Measurements from ENCODE around the gene RPL7L1.
"Not testable (repeated sequence)": the region's sequence is repeated elsewhere in the genome, so short reads cannot be mapped to it uniquely, and the experiment has no call there.

The RPL7L1 gene

DNA sequence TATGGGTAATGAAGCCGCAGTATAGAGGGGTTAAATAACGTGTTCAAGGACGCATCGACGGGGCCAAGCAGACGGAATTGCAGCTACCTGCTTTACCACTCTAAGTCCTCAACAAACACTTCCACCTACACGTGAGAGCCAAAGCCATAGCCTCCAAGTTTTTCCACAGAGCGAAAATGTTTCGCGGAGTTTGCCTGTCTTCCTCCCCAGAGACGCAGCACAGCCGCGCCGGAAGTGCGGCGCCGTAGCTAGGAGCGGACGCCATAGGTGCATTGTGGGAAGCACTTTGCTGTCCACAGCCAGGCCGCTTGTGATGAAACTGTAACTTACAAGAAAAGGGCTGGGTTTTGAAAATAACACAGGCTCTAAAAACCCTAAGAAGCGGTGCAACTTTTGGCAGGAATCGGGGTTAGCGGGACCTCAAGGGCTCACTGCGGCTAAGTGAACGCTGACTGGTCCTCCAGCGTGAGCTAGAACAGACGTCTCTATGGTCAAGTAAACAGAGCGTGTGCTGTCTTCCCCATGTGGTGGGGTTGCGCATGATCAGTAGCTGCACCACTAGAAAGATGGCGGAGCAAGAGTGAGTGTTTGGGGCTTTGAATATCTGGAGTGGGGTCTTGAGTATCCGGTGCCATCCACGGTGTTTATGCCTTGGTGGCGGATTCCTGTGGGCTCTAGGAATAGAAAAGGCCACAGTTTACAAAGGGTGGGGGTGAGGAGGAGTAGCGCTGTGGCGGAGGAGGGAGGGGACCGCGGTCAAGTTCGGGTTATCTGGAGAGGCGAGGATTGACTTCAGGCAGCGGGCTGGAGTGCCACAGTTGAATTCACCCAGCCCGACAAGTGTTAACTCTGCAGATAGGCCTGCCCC is at the start of gene RPL7L1:
RPL7L1 (plus strand) TSS at position 245 of the 868 bp plus-strand sequence; CDS start at position 540, 295 bp downstream.
- peak; percentile 64 to 67 for DNase-seq (ENCODE audit: low read depth in 2 of 2)

DNA sequence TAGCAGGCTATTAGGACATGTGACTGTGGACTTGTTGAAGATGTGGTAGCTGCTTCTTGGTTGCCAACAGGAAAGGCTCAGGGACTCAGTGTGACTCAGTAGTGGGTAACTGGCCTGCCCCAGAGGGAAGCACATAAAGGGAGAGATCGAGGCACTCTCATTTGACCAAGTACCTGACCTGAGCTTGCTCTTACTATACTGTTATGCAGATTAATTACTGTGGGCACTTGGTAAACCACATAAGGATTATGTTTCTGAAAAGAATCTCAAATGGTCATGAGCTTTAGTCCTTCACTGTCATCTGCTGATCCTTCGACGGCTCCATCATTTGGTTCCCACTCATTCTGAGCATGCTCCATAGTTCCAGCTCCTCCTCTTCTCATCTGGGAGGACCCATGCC is 48.2 kb upstream of the RPL7L1 start:
- no peak for DNase-seq (ENCODE audit: low read depth in 2 of 2)

DNA sequence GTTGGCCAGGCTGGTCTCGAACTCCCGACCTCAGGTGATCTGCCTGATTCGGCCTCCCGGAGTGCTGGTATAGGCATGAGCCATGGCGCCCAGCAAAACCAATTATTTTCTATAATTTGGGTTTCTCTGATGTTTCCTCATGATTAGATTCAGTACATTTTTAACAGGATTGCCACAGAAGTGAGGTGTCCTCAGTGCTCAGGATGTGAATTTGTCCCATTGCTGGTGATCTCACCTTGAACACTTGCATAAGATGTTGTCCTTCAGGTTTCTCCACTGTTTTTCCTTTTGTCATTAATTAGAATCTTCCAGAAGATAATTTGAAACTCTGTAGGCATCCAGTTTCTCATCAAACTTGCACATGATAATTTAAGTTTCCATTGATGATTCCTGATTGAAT is 45.4 kb upstream of the RPL7L1 start:
- no peak for DNase-seq (ENCODE audit: low read depth in 2 of 2)

DNA sequence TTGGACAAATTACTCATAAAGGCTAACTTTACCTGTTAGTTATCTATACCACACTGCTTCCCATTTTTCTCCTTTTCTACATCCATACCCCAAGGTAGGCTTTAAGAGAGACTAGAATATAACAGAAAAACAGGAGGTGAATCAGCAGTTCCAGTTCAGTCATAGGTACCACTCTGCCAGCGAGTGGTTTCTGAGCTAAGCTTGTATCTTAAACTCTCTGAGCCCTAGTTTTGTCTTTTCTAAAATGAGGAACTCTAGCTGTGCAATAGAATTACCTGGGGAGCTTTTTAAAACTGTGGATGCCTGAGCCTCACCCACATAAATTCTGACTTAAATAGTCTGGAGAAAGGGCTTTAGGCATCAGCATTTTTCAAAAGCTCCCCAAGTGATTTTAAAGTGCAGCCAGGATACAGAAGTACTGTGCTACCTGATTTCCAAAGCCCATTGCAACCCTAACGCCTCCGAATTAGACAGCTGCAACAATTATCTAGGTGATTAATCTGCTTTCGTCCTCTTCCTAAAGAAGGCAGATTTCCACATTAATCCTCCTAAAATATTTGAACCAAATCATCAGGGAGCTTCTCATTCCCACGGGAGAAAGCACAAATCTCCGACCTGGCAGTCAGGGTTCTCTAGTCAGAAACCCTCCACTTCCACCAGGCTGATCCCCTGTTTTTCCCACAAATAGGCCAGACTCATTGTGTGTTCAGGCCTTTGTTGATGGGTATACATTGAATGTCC is 37.4 kb upstream of the RPL7L1 start:
- DNase-seq (ENCODE audit: low read depth in 2 of 2): no peak

DNA sequence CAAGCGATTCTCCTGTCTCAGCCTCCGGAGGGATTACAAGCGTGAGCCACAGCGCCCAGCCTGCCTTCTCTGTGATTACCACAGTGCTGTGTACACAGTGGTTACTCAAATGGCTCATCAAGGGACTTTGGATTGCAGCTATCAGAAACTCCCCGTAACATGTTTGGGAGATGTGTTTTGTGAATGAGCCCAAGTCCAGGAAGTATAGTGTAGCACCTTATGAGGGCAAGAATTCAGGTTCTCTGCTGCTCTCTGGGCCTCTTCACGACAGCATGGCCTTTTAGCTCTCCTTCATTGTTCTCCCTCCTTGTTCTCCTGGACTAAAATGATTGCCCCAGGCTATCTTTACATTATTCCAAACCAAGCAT is 34.1 kb upstream of the RPL7L1 start:
- no peak for DNase-seq (ENCODE audit: low read depth in 2 of 2)

DNA sequence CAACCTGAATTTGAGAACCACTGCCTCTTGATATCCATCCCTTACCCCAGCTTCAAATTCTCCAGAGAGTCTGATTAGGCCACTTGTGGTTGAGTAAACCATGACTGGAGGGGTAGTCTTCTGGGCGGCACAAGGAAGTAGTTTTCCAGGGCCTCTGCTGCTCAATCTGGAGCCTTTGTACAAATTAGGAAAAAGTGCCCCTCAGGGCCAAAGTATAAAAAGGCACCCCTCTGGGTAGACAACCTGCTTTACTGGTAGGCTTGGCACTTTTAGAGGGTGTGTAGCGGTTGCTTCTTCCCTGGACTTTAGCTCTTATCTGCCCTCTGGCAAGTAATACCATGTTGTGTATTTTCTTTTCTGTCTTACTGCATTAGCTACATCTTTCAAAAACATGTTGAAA is 32.9 kb upstream of the RPL7L1 start:
- no peak for DNase-seq (ENCODE audit: low read depth in 2 of 2)

DNA sequence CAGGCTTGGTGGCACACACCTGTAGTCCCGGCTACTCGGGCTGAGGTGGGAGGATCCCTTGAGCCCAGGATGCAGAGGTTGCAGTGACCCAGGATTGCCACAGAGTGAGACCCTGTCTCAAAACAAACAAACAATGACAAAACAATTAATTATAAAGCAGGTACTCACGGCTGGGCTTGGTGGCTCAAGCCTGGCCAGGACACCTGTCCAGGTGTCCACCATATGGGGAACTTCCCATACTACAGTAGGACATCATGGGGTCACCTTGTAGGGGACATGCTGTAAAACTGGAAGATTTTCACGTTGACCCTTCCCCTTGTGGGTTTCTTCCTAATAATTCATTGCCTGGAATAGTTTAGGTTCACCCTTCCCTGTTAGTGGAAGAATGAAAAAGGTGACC is 30.7 kb upstream of the RPL7L1 start:
- DNase-seq (ENCODE audit: low read depth in 2 of 2): no peak

DNA sequence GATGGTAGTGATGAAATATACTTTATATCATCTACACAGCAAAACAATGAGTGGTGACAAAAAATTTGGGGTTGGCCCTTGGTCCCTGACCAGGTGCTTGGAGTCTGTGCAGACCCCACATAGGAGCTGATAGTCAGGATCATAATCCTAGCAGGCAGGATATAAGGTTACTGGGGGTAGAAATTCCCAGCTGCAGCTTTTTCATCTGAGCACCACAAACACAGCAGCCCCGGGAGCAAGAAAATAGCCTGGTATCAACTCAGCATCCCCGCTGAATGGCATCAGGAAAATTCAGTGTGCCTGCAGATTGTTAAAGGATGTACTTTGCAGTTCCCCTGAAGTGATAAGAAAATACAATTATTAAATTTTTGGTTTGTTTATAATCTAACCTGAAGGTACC is 27.8 kb upstream of the RPL7L1 start:
- no peak for DNase-seq (ENCODE audit: low read depth in 2 of 2)

DNA sequence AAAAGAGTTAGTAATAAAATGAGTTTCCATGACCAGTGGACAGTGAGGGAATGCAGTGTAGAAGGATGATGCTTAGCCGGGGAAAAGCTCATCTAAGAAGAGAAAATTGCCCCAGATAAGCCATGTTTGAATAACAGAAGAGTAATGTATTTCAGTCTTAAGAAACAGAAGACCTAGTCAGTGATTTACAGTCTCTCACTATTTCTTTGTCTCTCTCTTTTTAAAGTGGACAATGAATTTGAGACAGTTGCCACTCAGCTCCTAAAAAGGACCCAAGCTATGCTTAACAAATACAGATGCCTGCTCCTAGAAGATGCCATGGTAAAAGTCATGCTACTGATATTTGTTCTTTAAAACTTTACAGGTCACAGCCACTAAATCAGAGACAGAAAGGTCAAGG is 19.4 kb upstream of the RPL7L1 start:
- no peak for DNase-seq (ENCODE audit: low read depth in 2 of 2)

DNA sequence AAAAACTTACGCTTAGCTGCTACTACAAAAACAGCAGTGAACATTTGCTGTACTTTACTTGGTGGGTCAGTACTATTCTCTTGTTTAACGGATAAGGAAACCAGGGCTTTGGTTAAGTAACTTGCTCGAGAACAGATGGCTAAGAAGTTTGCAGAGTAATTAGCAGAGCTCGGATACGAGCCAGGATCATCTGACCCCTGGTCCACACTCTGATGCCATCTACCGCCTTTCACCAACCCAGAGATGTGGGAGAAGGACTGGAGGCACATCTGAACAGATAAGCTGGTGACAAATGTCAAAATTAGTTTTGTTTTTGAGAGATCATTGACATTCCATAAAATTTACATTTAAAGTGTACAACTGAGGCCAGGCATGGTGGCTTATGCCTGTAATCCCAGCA is 18.9 kb upstream of the RPL7L1 start:
- no peak for DNase-seq (ENCODE audit: low read depth in 2 of 2)

DNA sequence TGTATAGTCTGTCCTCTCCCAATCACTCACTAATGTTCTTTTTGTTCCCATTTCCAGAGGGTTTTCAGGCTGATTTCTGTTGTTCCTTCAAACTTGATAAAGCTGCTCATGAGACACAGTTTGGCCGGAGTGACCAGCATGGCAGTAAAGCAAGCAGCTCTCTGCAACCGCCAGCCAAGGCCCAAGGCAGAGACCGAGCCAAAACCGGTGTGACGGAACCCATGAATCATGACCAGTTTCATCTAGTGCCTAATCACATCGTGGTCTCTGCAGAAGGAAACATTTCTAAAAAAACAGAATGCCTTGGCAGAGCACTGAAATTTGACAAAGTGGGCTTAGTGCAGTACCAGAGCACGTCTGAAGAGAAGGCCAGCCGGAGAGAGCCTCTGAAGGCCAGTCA is 14.8 kb upstream of the RPL7L1 start:
- no peak for DNase-seq (ENCODE audit: low read depth in 2 of 2)

DNA sequence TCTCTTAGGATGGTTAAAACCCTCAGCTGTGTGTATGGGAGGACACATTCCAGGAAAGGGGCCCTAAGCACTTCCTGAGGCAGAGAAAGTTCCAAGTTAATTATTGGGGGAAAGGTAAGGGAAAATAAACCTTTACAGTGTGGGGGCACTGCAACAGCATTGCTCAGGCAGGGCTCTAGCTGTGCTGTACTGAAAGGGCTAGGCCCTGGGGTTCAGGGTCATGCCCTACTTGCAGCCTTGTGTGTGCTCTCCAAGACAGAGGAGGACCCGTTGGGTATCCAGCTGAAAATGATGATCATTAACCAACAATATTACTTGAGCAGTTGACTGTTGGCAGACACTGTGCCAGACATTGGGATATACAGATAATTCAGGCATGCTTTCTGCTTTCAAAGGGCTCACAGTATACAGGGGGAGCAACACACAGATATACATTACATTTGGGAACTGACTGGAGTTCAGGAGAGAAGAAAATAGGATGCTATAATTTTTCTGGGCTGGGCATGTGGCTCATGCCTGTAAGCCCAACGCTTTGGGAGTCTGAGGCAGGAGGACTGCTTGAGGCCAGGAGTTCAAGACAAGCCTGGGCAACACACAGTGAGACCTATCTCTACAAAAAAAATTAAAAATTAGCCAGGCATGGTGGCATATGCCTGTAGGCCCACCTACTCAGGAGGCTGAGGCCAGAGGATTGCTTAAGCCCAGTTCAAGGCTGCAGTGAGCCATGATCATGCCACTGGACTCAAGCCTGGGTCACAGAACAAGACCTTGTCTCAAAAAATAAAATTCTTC is 9.1 kb upstream of the RPL7L1 start:
- no peak for DNase-seq (ENCODE audit: low read depth in 2 of 2)

DNA sequence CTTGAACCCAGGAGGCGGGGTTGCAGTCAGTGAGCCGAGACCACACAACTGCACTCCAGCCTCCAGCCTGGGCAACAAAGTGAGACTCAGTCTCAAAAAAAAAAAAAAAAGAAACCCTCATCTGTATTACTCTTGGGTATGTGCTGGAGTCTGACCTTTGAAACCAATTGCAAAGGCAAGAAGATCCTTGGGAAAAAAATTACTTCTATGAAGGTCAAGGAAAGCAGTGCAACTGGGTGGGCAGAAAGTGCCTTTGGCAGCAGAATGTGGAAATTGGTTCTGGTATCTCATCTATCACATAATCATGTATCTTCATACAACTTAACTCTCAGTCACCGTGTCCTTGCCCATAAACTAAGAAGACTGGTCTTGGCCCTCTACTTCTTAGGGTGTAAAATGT is 7.7 kb upstream of the RPL7L1 start:
- no peak for DNase-seq (ENCODE audit: low read depth in 2 of 2)

DNA sequence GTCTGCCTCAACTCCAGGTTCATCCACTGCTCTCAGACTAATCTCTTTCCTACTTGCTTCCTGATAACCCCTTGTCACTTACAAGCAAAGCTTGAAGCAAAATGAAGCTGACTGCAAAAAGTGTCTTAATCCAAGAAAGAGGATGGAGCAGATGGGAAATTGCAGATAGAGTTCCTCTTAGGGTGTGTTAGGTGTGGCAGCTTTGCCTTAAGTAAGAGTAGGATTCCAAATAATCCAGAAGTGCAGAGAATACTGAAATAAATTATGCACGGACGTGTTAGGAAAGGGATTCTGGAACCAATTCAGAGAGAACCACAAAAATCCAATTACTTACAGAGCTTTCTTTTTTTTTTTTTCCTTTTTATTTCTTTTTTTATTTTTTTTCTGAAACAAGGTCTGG is 6.1 kb upstream of the RPL7L1 start:
- DNase-seq (ENCODE audit: low read depth in 2 of 2): no peak

DNA sequence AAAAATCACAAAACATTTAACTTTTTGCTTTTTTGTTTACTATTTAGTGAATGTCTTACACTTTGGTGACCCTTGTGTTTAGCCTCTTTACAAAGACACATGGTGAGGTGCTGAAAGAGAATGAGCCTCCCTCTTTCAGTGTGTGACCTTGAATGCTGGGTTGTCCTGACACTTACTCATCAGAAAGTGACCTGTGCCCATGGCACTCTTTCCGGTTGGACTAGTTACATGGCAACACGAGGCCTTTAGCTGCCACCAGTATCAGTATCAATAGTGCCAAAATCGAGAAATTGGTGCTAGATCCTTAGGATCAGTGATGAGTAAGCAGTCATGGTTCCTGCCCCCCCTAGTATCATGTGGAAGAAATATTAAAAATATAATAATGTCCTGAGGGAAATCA is 1.7 kb upstream of the RPL7L1 start:
- DNase-seq (ENCODE audit: low read depth in 2 of 2): no peak

DNA sequence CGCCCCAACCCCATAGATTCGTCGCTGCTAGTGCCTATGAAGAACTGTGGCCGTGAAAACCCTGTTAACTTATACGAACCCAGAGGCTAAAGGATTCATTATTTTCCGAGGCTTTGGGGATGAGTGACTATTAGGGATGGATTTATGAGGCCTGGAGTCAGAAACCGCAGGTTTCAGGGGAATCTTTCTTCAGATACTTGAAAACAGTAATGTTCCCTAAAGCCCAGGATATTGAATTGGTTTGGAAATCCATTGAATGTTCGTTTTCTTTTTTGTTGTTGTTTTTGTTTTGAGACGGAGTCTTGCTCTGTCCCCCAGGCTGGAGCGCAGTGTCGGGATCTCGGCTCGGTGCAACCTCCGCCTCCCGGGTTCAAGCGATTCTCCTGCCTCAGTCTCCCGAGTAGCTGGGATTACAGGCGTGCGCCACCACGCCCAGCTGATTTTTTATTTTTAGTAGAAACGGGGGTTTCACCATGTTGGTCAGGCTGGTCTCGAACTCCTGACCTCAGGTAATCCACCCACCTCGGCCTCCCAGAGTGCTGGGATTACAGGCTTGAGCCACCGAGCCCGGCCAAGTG is 913 bp downstream of the RPL7L1 start:
- not testable (repeated sequence) for DNase-seq (ENCODE audit: low read depth in 2 of 2)

DNA sequence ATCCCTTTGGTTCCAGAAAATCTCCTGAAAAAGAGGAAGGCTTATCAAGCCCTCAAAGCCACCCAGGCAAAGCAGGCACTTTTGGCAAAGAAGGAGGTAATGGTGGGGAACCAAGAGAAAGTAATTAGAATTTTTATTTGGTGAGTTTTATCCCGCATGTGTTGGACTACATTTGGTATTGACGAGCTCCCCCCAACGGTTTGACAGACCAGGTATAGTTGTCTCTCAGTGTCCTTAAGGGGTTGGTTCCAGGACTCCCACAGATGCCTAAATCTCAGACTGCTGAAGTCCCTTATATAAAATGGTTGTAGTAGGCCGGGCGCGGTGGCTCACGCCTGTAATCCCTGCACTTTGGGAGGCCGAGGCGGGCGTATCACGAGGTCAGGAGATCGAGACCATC is 1.5 kb downstream of the RPL7L1 start:
- DNase-seq (ENCODE audit: low read depth in 2 of 2): not testable (repeated sequence)

DNA sequence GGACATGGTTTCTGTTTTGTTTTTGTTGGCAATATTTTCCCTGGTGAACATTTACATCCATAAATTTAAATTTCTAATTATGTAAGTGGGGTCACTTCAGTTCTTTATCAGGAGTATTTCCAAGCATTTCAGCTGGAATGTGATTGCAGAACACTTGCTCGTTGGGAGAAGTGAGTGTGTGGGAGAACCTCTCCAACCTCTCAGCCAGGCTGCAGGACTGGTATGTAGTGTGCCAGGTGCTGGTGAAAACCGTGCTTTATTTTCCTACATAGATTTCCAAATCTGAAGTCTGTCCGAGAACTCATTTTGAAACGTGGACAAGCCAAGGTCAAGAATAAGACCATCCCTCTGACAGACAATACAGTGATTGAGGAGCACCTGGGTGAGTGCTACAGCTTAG is 6.3 kb downstream of the RPL7L1 start:
- no peak for DNase-seq (ENCODE audit: low read depth in 2 of 2)

DNA sequence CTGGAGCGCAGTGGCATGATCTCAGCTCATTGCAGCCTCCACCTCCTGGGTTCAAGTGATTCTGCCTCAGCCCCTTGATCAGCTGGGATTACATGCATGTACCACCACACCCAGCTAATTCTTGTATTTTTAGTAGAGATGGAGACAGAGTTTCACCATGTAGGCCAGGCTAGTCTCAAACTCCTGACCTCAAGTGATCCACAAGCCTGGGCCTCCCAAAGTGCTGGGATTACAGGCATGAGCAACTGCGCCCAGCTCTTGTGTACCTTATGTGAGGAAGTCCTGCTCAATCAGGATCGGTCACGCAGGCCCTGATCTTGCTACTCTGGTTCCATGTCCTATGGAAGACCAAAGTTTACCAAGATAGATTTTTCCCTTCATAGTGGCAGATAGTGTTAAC is 8.8 kb downstream of the RPL7L1 start:
- DNase-seq (ENCODE audit: low read depth in 2 of 2): not testable (repeated sequence)

DNA sequence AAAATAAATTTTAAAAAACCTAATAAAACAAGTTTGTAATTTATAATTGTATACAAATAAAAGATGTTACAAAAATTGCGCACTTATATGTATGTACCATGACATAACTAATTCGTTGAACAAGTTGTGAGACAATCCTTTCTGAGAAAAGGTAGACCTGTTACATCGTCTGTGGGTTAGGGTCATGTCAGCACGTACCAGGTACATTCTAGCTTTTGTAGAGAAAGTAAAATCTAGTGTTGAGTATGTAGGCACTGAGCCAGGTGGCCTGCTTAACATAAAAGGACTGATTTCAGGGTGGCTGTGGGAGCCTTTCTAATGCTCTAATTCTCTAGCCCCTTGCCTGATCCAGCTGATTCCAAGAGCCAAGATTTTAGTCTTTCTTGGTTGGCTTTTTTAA is 10.4 kb downstream of the RPL7L1 start:
- no peak for DNase-seq (ENCODE audit: low read depth in 2 of 2)

DNA sequence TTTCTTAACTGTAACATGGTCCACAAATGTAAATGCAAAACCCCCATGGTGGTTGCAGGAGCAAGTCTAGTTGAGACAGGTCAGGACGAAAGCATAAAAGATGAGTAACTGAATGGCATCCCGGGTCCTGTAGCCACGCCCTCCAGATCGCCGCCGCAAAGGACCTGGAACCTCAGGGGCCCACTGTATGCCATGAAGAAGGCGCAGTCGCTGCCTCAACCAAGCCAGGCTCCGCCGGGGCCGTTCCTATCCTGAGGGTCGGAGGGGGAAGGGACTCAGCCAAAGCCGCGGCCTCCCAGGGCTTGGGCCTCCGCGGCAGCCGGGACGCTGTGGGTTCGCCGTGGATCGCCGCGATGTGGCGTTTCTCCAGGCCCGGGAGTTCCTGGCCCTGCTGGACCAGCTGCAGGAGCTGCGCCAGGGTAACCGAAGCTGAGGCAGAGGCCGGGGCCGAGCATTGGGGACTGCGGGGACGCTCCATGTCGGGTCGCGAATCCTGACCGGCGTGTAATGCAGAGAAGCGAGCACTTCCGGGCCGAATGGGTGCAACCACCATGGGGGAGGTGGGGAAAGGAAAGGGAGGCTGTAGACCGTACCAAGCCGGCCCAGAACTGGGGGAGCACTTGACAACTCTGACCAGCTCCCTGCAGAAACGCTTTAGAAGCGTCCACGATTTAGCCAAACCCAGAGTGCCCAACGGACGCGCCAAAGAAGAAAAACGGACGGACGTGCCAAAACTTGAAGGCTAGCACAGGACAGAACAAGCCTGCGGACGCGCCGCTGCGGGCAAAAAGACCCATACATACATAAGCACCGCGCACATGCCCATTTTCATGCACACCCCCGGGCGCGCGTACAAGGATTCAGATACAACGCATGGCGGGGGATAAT is 11.1 kb downstream of the RPL7L1 start:
- DNase-seq (ENCODE audit: low read depth in 2 of 2): peak; percentile 92 to 93

Data from fibroblast of skin of left quadriceps (primary cell).